IPS-18c (cell line): ENCODE measurements around the gene MMGT1.
"Not testable (repeated sequence)": the region's sequence is repeated elsewhere in the genome, so short reads cannot be mapped to it uniquely, and the experiment has no call there.

ENCODE experiments used
- H3K4me3 ChIP-seq: 2 replicates; pipeline ENCODE4 v1.7.0; 2013; ENCODE audit warnings: low read depth, mild to moderate bottlenecking, low read length, moderate library complexity; ENCODE audit not compliant: insufficient read depth
- H3K9me3 ChIP-seq: one replicate; pipeline ENCODE4 v1.6.1; 2013; ENCODE audit warnings: mild to moderate bottlenecking, low read length, moderate library complexity; ENCODE audit not compliant: control insufficient read depth, insufficient read depth

Gene MMGT1

GRCh38 chrX:135951291-135951690 is 22.5 kb downstream of the MMGT1 start:
- Histone ChIP-seq H3K4me3 (no peak overlapping the region), H3K9me3 (peaks cover 2% of the 10 kb centered on the region)

DNA sequence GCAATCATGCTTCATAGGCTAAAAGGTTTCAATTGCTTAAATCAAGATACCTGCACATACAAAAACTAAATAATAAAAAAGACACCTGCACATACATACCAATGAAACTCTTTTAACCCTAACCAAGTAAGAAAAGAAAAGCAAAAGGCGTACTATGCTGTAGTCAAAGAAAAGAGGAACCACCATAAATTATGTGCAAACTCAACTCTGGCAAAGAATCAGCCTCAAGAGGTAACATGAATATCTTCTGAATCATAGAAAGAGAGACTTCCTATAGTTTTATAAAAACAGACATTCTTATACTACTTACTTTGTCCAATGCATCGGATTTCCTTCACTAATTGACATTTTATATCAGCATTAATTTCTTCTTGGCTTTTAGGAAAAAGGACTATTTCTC is 29.3 kb downstream of the MMGT1 start:
- Histone ChIP-seq H3K4me3 (no peak overlapping the region), H3K9me3 (peaks cover 3% of the 10 kb centered on the region)

GRCh38 chrX:135931644-135932487 is 41.9 kb downstream of the MMGT1 start:
- Histone ChIP-seq H3K9me3 (peaks cover 10% of the 10 kb centered on the region), H3K4me3 (no peak overlapping the region)

DNA sequence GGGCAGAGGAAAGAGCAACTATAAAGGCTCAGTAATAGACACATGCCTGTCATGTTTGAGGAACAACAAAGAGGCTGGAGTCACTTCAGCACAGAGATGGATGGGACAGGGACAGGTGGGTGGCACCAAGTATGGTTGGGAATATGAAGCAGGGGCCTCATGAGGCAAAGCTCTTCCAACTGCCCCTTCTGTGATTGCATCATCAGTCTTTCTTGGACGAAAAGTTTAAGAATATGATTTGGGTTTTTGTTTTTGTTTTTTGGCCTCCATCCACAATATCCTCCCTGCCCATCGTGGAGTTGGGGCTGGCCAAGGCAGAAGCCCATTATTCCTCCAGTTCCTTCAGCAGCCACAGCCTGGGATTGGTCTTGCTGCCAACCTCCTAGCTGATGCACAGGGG is 45.9 kb downstream of the MMGT1 start:
- Histone ChIP-seq H3K9me3 (peaks cover 8% of the 10 kb centered on the region), H3K4me3 (no peak overlapping the region)

DNA sequence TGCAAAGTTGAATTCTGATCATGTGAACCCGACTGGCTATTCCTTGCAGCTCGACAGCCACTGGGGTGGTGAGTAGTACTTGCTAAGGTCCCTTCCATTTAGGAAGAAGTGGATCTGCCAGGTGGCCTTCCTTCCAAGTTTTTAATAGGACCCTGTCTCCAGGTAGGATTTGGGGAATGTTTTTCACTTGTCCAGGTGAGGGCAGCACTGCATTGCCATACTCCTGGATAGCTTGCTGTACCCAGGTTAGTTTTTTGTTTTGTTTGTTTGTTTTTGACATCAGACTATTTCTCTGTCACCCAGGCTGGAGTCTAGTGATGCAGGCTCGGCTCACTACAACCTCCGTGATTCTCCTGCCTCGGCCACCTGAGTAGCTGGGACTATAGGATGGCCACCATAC is 50.4 kb downstream of the MMGT1 start:
- no peak overlapping the region for H3K4me3 ChIP-seq
- H3K9me3 ChIP-seq = peaks cover 2% of the 10 kb centered on the region

- not testable (repeated sequence) for H3K4me3 ChIP-seq, H3K9me3 ChIP-seq
These were observed 53.3 kb downstream of the MMGT1 start for GRCh38 chrX:135920516-135920915.

GRCh38 chrX:135914404-135914803 is 59.4 kb downstream of the MMGT1 start:
- H3K4me3 ChIP-seq = no peak overlapping the region
- peaks cover 6% of the 10 kb centered on the region for H3K9me3 ChIP-seq
